K562 (cell line): Measurements from ENCODE around the gene TSGA10IP. TPM values are rescaled to one million over a fixed set of nuclear protein-coding genes. Genes with fewer than 3 reads are reported as not detected.
A peak's percentile ranks its signal among the peaks of the same experiment; 100 is the strongest.

Experiments
- BRF2 ChIP-seq: IDR thresholded peaks from 3 replicates; pipeline ENCODE4 v1.6.1; 2011; ENCODE audit warnings: borderline replicate concordance, mild to moderate bottlenecking; ENCODE audit not compliant: insufficient read length, insufficient read depth
- CAMTA2 ChIP-seq: fragments of 250-450 bp; sonication (Bioruptor Pico); conservative IDR thresholded peaks from 2 replicates; pipeline ENCODE4 v1.5.1; 2022
- CBFA2T3 ChIP-seq: fragments of 450-650 bp; IDR thresholded peaks from 2 replicates; pipeline ENCODE4 v1.6.1; 2017
- CBX5 ChIP-seq: IDR thresholded peaks from 2 replicates; pipeline ENCODE4 v1.6.1; 2014; ENCODE audit warnings: low read depth, borderline replicate concordance
- CTCF ChIP-seq, 3 experiments: IDR thresholded peaks in 2 of 3; conservative IDR thresholded peaks in 1 of 3; 2 replicates each; pipeline ENCODE4 v1.5.1; 2011 to 2012; ENCODE audit warnings: low read length in 3 of 3, mild to moderate bottlenecking in 3 of 3, control low read depth in 2 of 3, improper control_type of control experiment in 1 of 3, inconsistent platforms in 1 of 3, low read depth in 1 of 3, mixed read lengths in 1 of 3, moderate library complexity in 1 of 3; ENCODE audit not compliant: insufficient read depth in 2 of 3
- ESRRB ChIP-seq: fragments of 250-450 bp; sonication (Bioruptor Pico); IDR thresholded peaks from 2 replicates; pipeline ENCODE4 v1.5.0; 2020; ENCODE audit warnings: mild to moderate bottlenecking, moderate library complexity, borderline replicate concordance
- GTF2E2 ChIP-seq: fragments of 200-800 bp; sonication (Bioruptor generic); IDR thresholded peaks from 2 replicates; pipeline ENCODE4 v1.6.1; 2016; ENCODE audit warnings: missing genetic modification characterization, missing compliant biosample characterization
- MNT ChIP-seq, 2 experiments: fragments of 450-650 bp; conservative IDR thresholded peaks; 2 replicates each; pipeline ENCODE4 v1.6.1; 2017; ENCODE audit warnings: mild to moderate bottlenecking in 2 of 2, moderate library complexity in 2 of 2
- NR0B1 ChIP-seq: fragments of 450-650 bp; IDR thresholded peaks from one replicate; pipeline ENCODE4 v1.6.1; 2018; ENCODE audit warnings: mild to moderate bottlenecking, moderate library complexity; ENCODE audit not compliant: partially characterized antibody
- OTX1 ChIP-seq: fragments of 450-650 bp; formaldehyde crosslinking; IDR thresholded peaks from 2 replicates; pipeline ENCODE4 v1.4.0; 2022; ENCODE audit warnings: mild to moderate bottlenecking
- PURB ChIP-seq: sonication (generic); formaldehyde crosslinking; IDR thresholded peaks from 2 replicates; pipeline ENCODE4 v1.9.0; 2021; ENCODE audit warnings: low read depth, mild to moderate bottlenecking, missing genetic modification reagents
- SREBF1 ChIP-seq: fragments of 150-350 bp; IDR thresholded peaks from 2 replicates; pipeline ENCODE4 v1.6.1; 2014; ENCODE audit warnings: antibody characterized with exemption, low read depth, low read length, borderline replicate concordance
- TBP ChIP-seq: optimal IDR thresholded peaks from 2 replicates; pipeline ENCODE3; 2011; ENCODE audit warnings: low read depth, low read length, improper control_type of control experiment
- THRAP3 ChIP-seq: fragments of 450-650 bp; IDR thresholded peaks from 2 replicates; pipeline ENCODE4 v1.6.1; 2016; ENCODE audit warnings: mild to moderate bottlenecking, inconsistent platforms, borderline replicate concordance
- ZBTB34 ChIP-seq: fragments of 250-450 bp; sonication (Bioruptor Pico); IDR thresholded peaks from 2 replicates; pipeline ENCODE4 v1.8.0; 2021; ENCODE audit warnings: mild to moderate bottlenecking, moderate library complexity
- ZNF445 ChIP-seq: fragments of 250-450 bp; sonication (Bioruptor Pico); IDR thresholded peaks from 2 replicates; pipeline ENCODE4 v1.4.0; 2020; ENCODE audit warnings: low read depth, mild to moderate bottlenecking, moderate library complexity
- ZNF655 ChIP-seq: fragments of 250-450 bp; sonication (Bioruptor Pico); IDR thresholded peaks from 2 replicates; pipeline ENCODE4 v1.5.0; 2021
- ZSCAN29 ChIP-seq: fragments of 450-650 bp; IDR thresholded peaks from 2 replicates; pipeline ENCODE4 v1.6.1; 2017
- polyA plus RNA-seq, 8 experiments: library from polyadenylated mRNA; depleted of rRNA in 4 of 8; stranded (reverse) in 5 of 8; unstranded in 3 of 8; fragments of >200 nt; fragmentation: Nextera tagmentation in 2 of 8; fragmentation: Illumina TruSeq in 1 of 8; extraction: Ambion mirVana in 2 of 8; extraction: Trizol in 1 of 8; gene quantifications; 2 replicates each; pipeline versions ENCODE4 v1.2.1 to v1.2.3, GENCODE V29; 2011 to 2014; ENCODE audit warnings: inconsistent platforms in 1 of 8, missing spikeins in 1 of 8
- total RNA-seq, 7 experiments: library from RNA; depleted of rRNA in 6 of 7; stranded (reverse); fragments of >200 nt in 6 of 7; fragmentation: Illumina TruSeq in 2 of 7; extraction: Trizol in 2 of 7; gene quantifications; 2 replicates each; pipeline versions ENCODE4 v1.2.1 to v1.2.3, GENCODE V29; 2011 to 2021; ENCODE audit warnings: low replicate concordance in 1 of 7

Gene TSGA10IP
- total and polyA plus RNA-seq, 9 of the 15 experiments (the other 6 are each of a cell fraction or from before 2014, with no cell fraction given) = not detected

- no peak for TF ChIP-seq MNT (conservative IDR thresholded peaks at IDR 0.05)
- TF ChIP-seq ESRRB = no peak
- TF ChIP-seq CBX5 = no peak
- TF ChIP-seq GTF2E2 = no peak
- no peak for TF ChIP-seq ZNF445 (CRISPR knock-in tag)
- no peak for TF ChIP-seq ZBTB34 (CRISPR knock-in tag)
- no peak for TF ChIP-seq CTCF (IDR thresholded peaks at IDR 0.05 in 2 of 3, conservative IDR thresholded peaks at IDR 0.05 in 1 of 3; ENCODE audit: insufficient read depth in 2 of 3, low read depth in 1 of 3, low read length in 3 of 3)
- peak; percentile 95 for TF ChIP-seq CBFA2T3
- TF ChIP-seq THRAP3 = no peak
- no peak for TF ChIP-seq ZSCAN29
- no peak for TF ChIP-seq SREBF1
- no peak for TF ChIP-seq BRF2
- no peak for TF ChIP-seq CAMTA2 (CRISPR knock-in tag)
- no peak for TF ChIP-seq OTX1 (CRISPR knock-in tag)
- no peak for TF ChIP-seq TBP
- no peak for TF ChIP-seq ZNF655 (CRISPR knock-in tag)
- TF ChIP-seq NR0B1 = no peak
- no peak for TF ChIP-seq PURB (CRISPR knock-in tag)
Measured at GRCh38 chr11:65934014-65934413, 11.3 kb upstream of the TSGA10IP start (continued).
